ENCODE measurements around the gene CFAP298.

GRCh38 chr21:32570456-32570855 lies 41.7 kb downstream of the CFAP298 start:
- TF ChIP-seq CTCF (IDR thresholded peaks at IDR 0.05): no peak
- no peak for TF ChIP-seq POLR2A (IDR thresholded peaks at IDR 0.05)

Measured in uterus (tissue), 2 donors.